Gastroesophageal sphincter (tissue), 4 donors: ENCODE measurements around the gene LAMA3. TPM values are rescaled to one million over a fixed set of nuclear protein-coding genes. Genes with fewer than 3 reads are reported as not detected.

ENCODE experiments used
- ATAC-seq: fragments of 150-250 bp; one replicate; pipeline ENCODE4 v1.9.1; 2016; ENCODE audit warnings: mild to moderate bottlenecking, moderate library complexity
- H3K27ac ChIP-seq, 4 donors: fragments of 200-600 bp; sonication (generic) in 3 of 4; 1 replicate in 3 of 4; 2 replicates in 1 of 4; pipeline ENCODE4 v1.5.1; 2016 to 2019
- H3K27me3 ChIP-seq: fragments of 200-600 bp; sonication (generic); one replicate; pipeline ENCODE4 v1.5.1; 2019
- H3K36me3 ChIP-seq, 2 donors: fragments of 200-600 bp; sonication (generic); one replicate each; pipeline ENCODE4 v1.5.1; 2019; ENCODE audit warnings: control low read depth in 1 of 2
- H3K4me1 ChIP-seq, 3 donors: fragments of 200-600 bp; sonication (generic); 1 replicate in 2 of 3; 2 replicates in 1 of 3; pipeline ENCODE4 v1.5.1; 2016 to 2019; ENCODE audit warnings: control low read depth in 2 of 3
- H3K4me3 ChIP-seq, 2 donors: fragments of 200-600 bp; sonication (generic); one replicate each; pipeline ENCODE4 v1.5.1; 2019; ENCODE audit warnings: mild to moderate bottlenecking in 1 of 2, moderate library complexity in 1 of 2
- H3K9me3 ChIP-seq, 3 donors: fragments of 200-600 bp; sonication (generic); one replicate each; pipeline ENCODE4 v1.5.1; 2017 to 2019; ENCODE audit warnings: control low read depth in 2 of 3
- CTCF ChIP-seq, 4 experiments: fragments of 200-600 bp in 2 of 4; fragments of 450-650 bp in 2 of 4; sonication (generic) in 1 of 4; IDR thresholded peaks; one replicate each; pipeline ENCODE4 v1.5.1; 2017 to 2019; ENCODE audit warnings: antibody characterized with exemption in 4 of 4, mild to moderate bottlenecking in 2 of 4, moderate library complexity in 2 of 4
- EP300 ChIP-seq: sonication (generic); formaldehyde crosslinking; IDR thresholded peaks from one replicate; pipeline ENCODE4 v1.6.1; 2017; ENCODE audit warnings: antibody characterized with exemption, mild to moderate bottlenecking
- POLR2A ChIP-seq, 2 donors: fragments of 450-650 bp; IDR thresholded peaks; one replicate each; pipeline ENCODE4 v1.6.1; 2017; ENCODE audit warnings: antibody characterized with exemption in 2 of 2, mild to moderate bottlenecking in 2 of 2, moderate library complexity in 1 of 2
- POLR2AphosphoS5 ChIP-seq: sonication (generic); formaldehyde crosslinking; IDR thresholded peaks from one replicate; pipeline ENCODE4 v1.6.1; 2017; ENCODE audit warnings: antibody characterized with exemption
- WGBS, 2 donors: methylation state at CpG; one replicate each; pipeline ENCODE4 v1.1.5; 2018; ENCODE audit warnings: low coverage in 1 of 2; 5-methylcytosine and 5-hydroxymethylcytosine counted together
- total RNA-seq, 4 donors: library from RNA; depleted of rRNA; stranded (reverse); fragments of >200 nt; gene quantifications; one replicate each; pipeline ENCODE4 v1.1.0, GENCODE V29; 2016

LAMA3 gene
- total RNA-seq, 4 donors from 2014 or later = 8.3 to 13.5 (median 9.5) TPM

- H3K9me3 ChIP-seq = no peaks in the 10 kb centered on the region
- H3K4me1 ChIP-seq = peaks cover 0 to 10% (median 0%) of the 10 kb centered on the region in 3 donors
- ATAC-seq = no peak
- no peak overlapping the region for H3K4me3 ChIP-seq
- no peaks in the 10 kb centered on the region for H3K27me3 ChIP-seq
- WGBS, 2 donors = 88 to 97% methylated on average over 4 of the region's 4 CpGs
- no peaks in the 10 kb centered on the region for H3K36me3 ChIP-seq
- no peak overlapping the region for H3K27ac ChIP-seq
- TF ChIP-seq EP300 = no peak
- TF ChIP-seq CTCF (IDR thresholded peaks at IDR 0.05) = no peak
- TF ChIP-seq POLR2AphosphoS5 = no peak
- TF ChIP-seq POLR2A (IDR thresholded peaks at IDR 0.05) = no peak
Observed at GRCh38 chr18:23645568-23646175, 43.6 kb upstream of the LAMA3 start.

- no peaks in the 10 kb centered on the region for H3K9me3 ChIP-seq
- no peak overlapping the region for H3K27ac ChIP-seq
- 85 to 94% methylated on average over 2 of the region's 2 CpGs for WGBS, 2 donors
- no peak for ATAC-seq
- H3K4me3 ChIP-seq = no peak overlapping the region
- no peaks in the 10 kb centered on the region for H3K36me3 ChIP-seq
- TF ChIP-seq POLR2AphosphoS5 (no peak), EP300 (no peak), CTCF (IDR thresholded peaks at IDR 0.05) (no peak), POLR2A (IDR thresholded peaks at IDR 0.05) (no peak)
- H3K27me3 ChIP-seq = no peaks in the 10 kb centered on the region
- peaks cover 0 to 14% (median 0%) of the 10 kb centered on the region in 3 donors for H3K4me1 ChIP-seq
Observed at GRCh38 chr18:23646282-23646681, 43.0 kb upstream of the LAMA3 start.

- Histone ChIP-seq H3K4me1 (peaks cover 0 to 14% (median 0%) of the 10 kb centered on the region in 3 donors), H3K36me3 (no peaks in the 10 kb centered on the region), H3K9me3 (no peaks in the 10 kb centered on the region), H3K4me3 (no peak overlapping the region), H3K27me3 (no peaks in the 10 kb centered on the region), H3K27ac (no peak overlapping the region)
- no peak for ATAC-seq
- TF ChIP-seq POLR2A (IDR thresholded peaks at IDR 0.05) (no peak), EP300 (no peak), CTCF (IDR thresholded peaks at IDR 0.05) (no peak), POLR2AphosphoS5 (no peak)
- 68 to 85% methylated on average over 2 to 3 of the region's 3 CpGs for WGBS, 2 donors
Observed at GRCh38 chr18:23648456-23648855, 40.8 kb upstream of the LAMA3 start.

- WGBS, 2 donors = 65% methylated on average over 5 to 8 of the region's 8 CpGs
- no peak overlapping the region for H3K4me3 ChIP-seq
- no peaks in the 10 kb centered on the region for H3K36me3 ChIP-seq
- no peaks in the 10 kb centered on the region for H3K9me3 ChIP-seq
- peak overlapping the region in 1 of 4 donors; percentile 21 for H3K27ac ChIP-seq
- H3K27me3 ChIP-seq = no peaks in the 10 kb centered on the region
- TF ChIP-seq POLR2AphosphoS5 = no peak
- no peak for TF ChIP-seq EP300
- no peak for TF ChIP-seq CTCF (IDR thresholded peaks at IDR 0.05)
- TF ChIP-seq POLR2A (IDR thresholded peaks at IDR 0.05) = no peak
- H3K4me1 ChIP-seq = peaks cover 0 to 14% (median 0%) of the 10 kb centered on the region in 3 donors
- no peak for ATAC-seq
Observed at GRCh38 chr18:23648940-23649607, 40.2 kb upstream of the LAMA3 start.
